ENCODE data around the gene CEMIP.

The CEMIP gene

GRCh38 chr15:80955571-80956452, 176.6 kb downstream of the CEMIP start (continued):
- peak; percentile 67; the same call in 1 of the 2 replicates for TF ChIP-seq ZNF394 (tag by site-specific recombination; IDR thresholded peaks at IDR 0.05; ENCODE audit: borderline replicate concordance)
- TF ChIP-seq ZNF184 (tag by site-specific recombination; IDR thresholded peaks at IDR 0.05), result peak; percentile 88; the same call in 1 of the 2 replicates
- TF ChIP-seq ZNF518A (tag by site-specific recombination; conservative IDR thresholded peaks at IDR 0.05; ENCODE audit: low read depth), result peak; percentile 30; the same call in 1 of the 2 replicates
- TF ChIP-seq ZNF324 (tag by site-specific recombination; IDR thresholded peaks at IDR 0.05), result peak; percentile 74; the same call in 1 of the 2 replicates
- peak; percentile 93 for TF ChIP-seq SCRT2 (tag by site-specific recombination; IDR thresholded peaks at IDR 0.05)
- peak; percentile 71 for TF ChIP-seq ZNF24 (tag by site-specific recombination; IDR thresholded peaks at IDR 0.05)
- TF ChIP-seq PATZ1 (tag by site-specific recombination; IDR thresholded peaks at IDR 0.05), result peak; percentile 74
- TF ChIP-seq ZNF366 (tag by site-specific recombination; conservative IDR thresholded peaks at IDR 0.05), result peak; percentile 60
- TF ChIP-seq ZNF398 (tag by site-specific recombination; IDR thresholded peaks at IDR 0.05), result peak; percentile 61
- 0 out of 2 replicates have a peak, but pooled peaks have one; percentile 24 for TF ChIP-seq ZBTB20 (tag by site-specific recombination; IDR thresholded peaks at IDR 0.05)
- peak; percentile 70 for TF ChIP-seq OSR2 (tag by site-specific recombination; IDR thresholded peaks at IDR 0.05)
- TF ChIP-seq ZNF133 (tag by site-specific recombination; IDR thresholded peaks at IDR 0.05), result 0 out of 2 replicates have a peak, but pooled peaks have one; percentile 7
- peak; percentile 73 for TF ChIP-seq GLIS1 (tag by site-specific recombination; IDR thresholded peaks at IDR 0.05)
- TF ChIP-seq ZEB2 (tag by site-specific recombination; IDR thresholded peaks at IDR 0.05), result peak; percentile 79
- TF ChIP-seq ZSCAN4 (tag by site-specific recombination; IDR thresholded peaks at IDR 0.05), result peak; percentile 55
- peak; percentile 85 for TF ChIP-seq ZNF629 (tag by site-specific recombination; IDR thresholded peaks at IDR 0.05)
- peak; percentile 82 for TF ChIP-seq ZNF660 (tag by site-specific recombination; IDR thresholded peaks at IDR 0.05)
- TF ChIP-seq ZFP37 (tag by site-specific recombination; IDR thresholded peaks at IDR 0.05), result peak; percentile 54; the same call in 1 of the 2 replicates
- 0 out of 2 replicates have a peak, but pooled peaks have one; percentile 48 for TF ChIP-seq ZIC2 (tag by site-specific recombination; IDR thresholded peaks at IDR 0.05)
- 0 out of 2 replicates have a peak, but pooled peaks have one; percentile 44 for TF ChIP-seq ZSCAN18 (tag by site-specific recombination; IDR thresholded peaks at IDR 0.05)
- 0 out of 2 replicates have a peak, but pooled peaks have one; percentile 47 for TF ChIP-seq ZSCAN23 (tag by site-specific recombination; IDR thresholded peaks at IDR 0.05)
- peak; percentile 72; the same call in 1 of the 2 replicates for TF ChIP-seq ZBTB17 (tag by site-specific recombination; IDR thresholded peaks at IDR 0.05)
- TF ChIP-seq ZNF473 (tag by site-specific recombination; IDR thresholded peaks at IDR 0.05), result 0 out of 2 replicates have a peak, but pooled peaks have one; percentile 54

All from HEK293 (cell line).